DND-41 (cell line): ENCODE results near the gene MINAR1.

ENCODE experiments used
- ATAC-seq: fragments of 200-7000 bp; cut with Tn5 transposase; 3 replicates; pipeline ENCODE4 v1.9.1; 2021; ENCODE audit warnings: low read depth; ENCODE audit not compliant: insufficient read depth
- DNase-seq: peaks from one replicate; pipeline ENCODE4 v3.0.0-alpha.2; 2020
- H2AFZ ChIP-seq: 2 replicates; pipeline ENCODE4 v1.6.0; 2012; ENCODE audit warnings: low read depth, low read length
- H3K27ac ChIP-seq: 2 replicates; pipeline ENCODE4 v1.5.1; 2012; ENCODE audit warnings: low read length, inconsistent platforms
- H3K27me3 ChIP-seq: fragments of 200-600 bp; sonication (generic); 2 replicates; pipeline ENCODE4 v1.6.0; 2012; ENCODE audit warnings: low read length, mild to moderate bottlenecking, inconsistent platforms; ENCODE audit not compliant: insufficient read depth, poor library complexity
- H3K36me3 ChIP-seq: 2 replicates; pipeline ENCODE4 v1.5.1; 2012; ENCODE audit warnings: low read length, inconsistent platforms; ENCODE audit not compliant: insufficient read depth
- H3K4me1 ChIP-seq: 2 replicates; pipeline ENCODE4 v1.5.1; 2012; ENCODE audit warnings: mild to moderate bottlenecking, low read length; ENCODE audit not compliant: insufficient read depth
- H3K4me2 ChIP-seq: 2 replicates; pipeline ENCODE4 v1.6.0; 2012; ENCODE audit warnings: mild to moderate bottlenecking, moderate library complexity, low read length, inconsistent platforms; ENCODE audit not compliant: insufficient read depth
- H3K4me3 ChIP-seq, 2 experiments: fragments of 200-600 bp in 1 of 2; shearing (Covaris generic) in 1 of 2; 2 replicates each; pipeline ENCODE4 v1.5.1; 2012 to 2016; ENCODE audit warnings: inconsistent platforms in 2 of 2, low read length in 2 of 2, mild to moderate bottlenecking in 2 of 2, low read depth in 1 of 2, moderate library complexity in 1 of 2
- H3K79me2 ChIP-seq: 2 replicates; pipeline ENCODE4 v1.6.0; 2012; ENCODE audit warnings: low read length, inconsistent platforms; ENCODE audit not compliant: insufficient read depth
- H3K9ac ChIP-seq: 2 replicates; pipeline ENCODE4 v1.6.0; 2012; ENCODE audit warnings: low read depth, mild to moderate bottlenecking, inconsistent platforms, low read length, moderate library complexity
- H3K9me3 ChIP-seq: 2 replicates; pipeline ENCODE4 v1.5.1; 2012; ENCODE audit warnings: low read length, moderate library complexity, mild to moderate bottlenecking, inconsistent platforms; ENCODE audit not compliant: insufficient read depth, severe bottlenecking
- H4K20me1 ChIP-seq: 2 replicates; pipeline ENCODE4 v1.6.0; 2012; ENCODE audit warnings: low read length; ENCODE audit not compliant: insufficient read depth
- EZH2 ChIP-seq: IDR thresholded peaks from 3 replicates; pipeline ENCODE4 v1.6.1; 2012; ENCODE audit warnings: borderline replicate concordance, low read depth, mild to moderate bottlenecking, moderate library complexity, low read length, inconsistent platforms; ENCODE audit not compliant: severe bottlenecking
- TF ChIP-seq, protein P1 (sequence below): IDR thresholded peaks from 2 replicates; pipeline ENCODE4 v1.5.1; 2012; ENCODE audit warnings: borderline replicate concordance, low read length, moderate library complexity, mild to moderate bottlenecking; ENCODE audit not compliant: poor library complexity, severe bottlenecking; ENCODE audit errors: extremely low read depth

MINAR1 gene

DNA sequence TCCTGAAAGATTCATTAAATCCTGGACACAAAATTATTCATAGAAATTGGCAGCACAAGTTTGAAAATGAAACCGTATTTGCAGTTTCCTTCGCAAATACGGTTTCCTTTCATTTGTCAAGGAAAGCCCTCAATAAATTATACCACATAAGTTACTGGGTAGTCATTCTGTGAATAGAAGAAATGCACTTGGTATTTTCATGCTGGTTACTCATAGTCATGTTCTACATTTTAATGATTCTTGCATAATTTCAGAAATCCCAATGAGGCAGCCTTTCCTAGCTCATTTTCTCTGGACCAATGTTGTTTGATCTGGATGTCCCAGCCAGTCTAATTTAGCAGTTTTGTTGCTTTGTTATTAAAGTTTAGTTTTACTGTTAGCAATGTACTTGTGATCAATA is 43.2 kb downstream of the MINAR1 start:
- DNase-seq (no peak), ATAC-seq (no peak)
- no peak overlapping the region for H3K4me2 ChIP-seq
- H3K79me2 ChIP-seq = no peaks in the 10 kb centered on the region
- no peaks in the 10 kb centered on the region for H3K36me3 ChIP-seq
- no peaks in the 10 kb centered on the region for H4K20me1 ChIP-seq
- H3K4me1 ChIP-seq = no peaks in the 10 kb centered on the region
- no peak overlapping the region for H3K27ac ChIP-seq
- H2AFZ ChIP-seq = no peak overlapping the region
- H3K4me3 ChIP-seq = no peak overlapping the region
- no peak overlapping the region for H3K9ac ChIP-seq
- TF ChIP-seq, protein P1, sequence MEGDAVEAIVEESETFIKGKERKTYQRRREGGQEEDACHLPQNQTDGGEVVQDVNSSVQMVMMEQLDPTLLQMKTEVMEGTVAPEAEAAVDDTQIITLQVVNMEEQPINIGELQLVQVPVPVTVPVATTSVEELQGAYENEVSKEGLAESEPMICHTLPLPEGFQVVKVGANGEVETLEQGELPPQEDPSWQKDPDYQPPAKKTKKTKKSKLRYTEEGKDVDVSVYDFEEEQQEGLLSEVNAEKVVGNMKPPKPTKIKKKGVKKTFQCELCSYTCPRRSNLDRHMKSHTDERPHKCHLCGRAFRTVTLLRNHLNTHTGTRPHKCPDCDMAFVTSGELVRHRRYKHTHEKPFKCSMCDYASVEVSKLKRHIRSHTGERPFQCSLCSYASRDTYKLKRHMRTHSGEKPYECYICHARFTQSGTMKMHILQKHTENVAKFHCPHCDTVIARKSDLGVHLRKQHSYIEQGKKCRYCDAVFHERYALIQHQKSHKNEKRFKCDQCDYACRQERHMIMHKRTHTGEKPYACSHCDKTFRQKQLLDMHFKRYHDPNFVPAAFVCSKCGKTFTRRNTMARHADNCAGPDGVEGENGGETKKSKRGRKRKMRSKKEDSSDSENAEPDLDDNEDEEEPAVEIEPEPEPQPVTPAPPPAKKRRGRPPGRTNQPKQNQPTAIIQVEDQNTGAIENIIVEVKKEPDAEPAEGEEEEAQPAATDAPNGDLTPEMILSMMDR = no peak
- TF ChIP-seq EZH2 = no peak
- no peaks in the 10 kb centered on the region for H3K27me3 ChIP-seq
- H3K9me3 ChIP-seq = no peaks in the 10 kb centered on the region

DNA sequence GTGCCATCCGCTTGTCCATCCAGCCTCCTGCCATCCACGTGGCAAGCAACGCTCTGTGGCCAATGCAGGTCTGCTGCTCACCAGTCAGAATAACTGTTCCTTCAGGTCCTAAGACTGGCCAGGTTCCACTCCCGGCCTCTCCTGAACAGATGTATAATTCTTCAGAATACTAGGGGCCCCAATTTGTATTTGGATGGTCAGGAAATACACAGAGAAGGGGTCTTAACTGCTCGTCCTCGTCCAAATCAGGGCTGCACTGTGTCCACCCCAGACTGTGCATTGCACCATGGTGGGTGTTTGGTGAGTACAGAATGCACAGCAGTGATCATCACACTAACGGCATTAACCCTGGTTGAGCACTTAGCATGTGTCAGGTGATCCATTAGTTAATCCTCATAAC is 46.0 kb downstream of the MINAR1 start:
- Histone ChIP-seq H3K36me3 (no peaks in the 10 kb centered on the region), H4K20me1 (no peaks in the 10 kb centered on the region), H3K4me1 (no peaks in the 10 kb centered on the region), H3K4me2 (no peak overlapping the region), H3K9me3 (no peaks in the 10 kb centered on the region), H3K9ac (no peak overlapping the region), H3K27ac (no peak overlapping the region), H3K27me3 (no peaks in the 10 kb centered on the region), H3K4me3 (no peak overlapping the region), H2AFZ (no peak overlapping the region), H3K79me2 (no peaks in the 10 kb centered on the region)
- ATAC-seq (no peak), DNase-seq (no peak)
- no peak for TF ChIP-seq EZH2
- TF ChIP-seq, protein P1 = no peak

DNA sequence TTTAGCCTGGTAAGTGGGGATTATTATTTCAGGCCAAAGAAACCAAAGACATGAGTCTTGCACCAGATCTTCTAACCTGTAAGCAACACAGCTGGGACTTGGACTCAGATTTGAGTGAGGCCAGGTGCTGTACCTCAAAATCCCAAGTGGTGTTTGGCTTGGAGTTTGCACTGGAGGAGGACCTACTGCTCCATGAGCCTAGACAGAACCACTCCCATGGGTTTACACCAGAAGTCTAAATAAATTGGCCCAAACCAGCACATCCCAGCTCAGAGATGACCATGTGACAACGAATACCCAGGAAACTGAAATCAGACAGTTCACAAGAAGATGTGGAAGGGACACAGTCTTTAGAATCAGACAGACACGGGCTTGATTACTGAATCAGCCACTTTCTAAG is 47.5 kb downstream of the MINAR1 start:
- H3K4me2 ChIP-seq = no peak overlapping the region
- no peak for DNase-seq
- no peak overlapping the region for H3K9ac ChIP-seq
- no peaks in the 10 kb centered on the region for H3K27me3 ChIP-seq
- no peaks in the 10 kb centered on the region for H3K4me1 ChIP-seq
- H3K4me3 ChIP-seq = no peak overlapping the region
- no peak overlapping the region for H3K27ac ChIP-seq
- no peak for ATAC-seq
- no peak overlapping the region for H2AFZ ChIP-seq
- H3K36me3 ChIP-seq = no peaks in the 10 kb centered on the region
- H3K79me2 ChIP-seq = no peaks in the 10 kb centered on the region
- H3K9me3 ChIP-seq = no peaks in the 10 kb centered on the region
- H4K20me1 ChIP-seq = no peaks in the 10 kb centered on the region
- TF ChIP-seq, protein P1 = no peak
- no peak for TF ChIP-seq EZH2

DNA sequence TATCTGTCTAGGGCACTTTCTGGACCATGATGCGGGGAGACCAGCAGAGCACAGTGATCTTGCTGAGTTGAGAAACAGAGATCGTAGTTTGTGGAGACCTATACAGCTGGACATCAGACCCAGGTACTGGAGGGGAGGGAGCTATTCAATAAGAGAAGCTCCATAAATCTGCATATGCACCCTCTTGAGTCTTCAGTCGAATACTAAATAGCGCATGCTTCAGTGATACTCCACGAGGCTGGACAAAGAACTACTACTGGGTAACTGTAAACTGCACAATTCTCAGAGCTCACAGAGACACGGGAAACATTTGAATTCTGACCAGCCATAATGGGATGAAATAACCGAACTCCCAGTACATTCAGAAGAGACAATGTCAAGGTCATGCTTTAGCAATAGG is 49.7 kb downstream of the MINAR1 start:
- Histone ChIP-seq H3K36me3 (no peaks in the 10 kb centered on the region), H3K9ac (no peak overlapping the region), H3K27ac (no peak overlapping the region), H3K4me3 (no peak overlapping the region), H3K79me2 (no peaks in the 10 kb centered on the region), H3K27me3 (no peaks in the 10 kb centered on the region), H2AFZ (no peak overlapping the region), H4K20me1 (no peaks in the 10 kb centered on the region), H3K4me2 (no peak overlapping the region), H3K4me1 (no peaks in the 10 kb centered on the region), H3K9me3 (no peaks in the 10 kb centered on the region)
- no peak for DNase-seq
- TF ChIP-seq, protein P1 = no peak
- TF ChIP-seq EZH2 = no peak
- ATAC-seq = no peak
